Neural cell (in vitro differentiated cells): ENCODE measurements around the gene TPRG1L.

Experiments used
- EP300 ChIP-seq: fragments of 450-650 bp; conservative IDR thresholded peaks from 2 replicates; pipeline ENCODE4 v1.6.1; 2014; ENCODE audit warnings: antibody characterized with exemption, mild to moderate bottlenecking, moderate library complexity; ENCODE audit not compliant: poor library complexity, severe bottlenecking
- EZH2 ChIP-seq: fragments of 200-600, 300-800 bp; shearing (Covaris generic), sonication (generic); IDR thresholded peaks from 2 replicates; pipeline ENCODE4 v1.6.1; 2014; ENCODE audit warnings: antibody characterized with exemption, low read length, borderline replicate concordance, mild to moderate bottlenecking; ENCODE audit not compliant: insufficient read depth, poor library complexity, severe bottlenecking
- MXI1 ChIP-seq: fragments of 450-650 bp; conservative IDR thresholded peaks from 2 replicates; pipeline ENCODE4 v1.6.1; 2014; ENCODE audit warnings: antibody characterized with exemption, mild to moderate bottlenecking; ENCODE audit not compliant: poor library complexity, severe bottlenecking
- POLR2AphosphoS5 ChIP-seq: IDR thresholded peaks from 2 replicates; pipeline ENCODE4 v1.6.1; 2012
- RAD21 ChIP-seq: fragments of 450-650 bp; conservative IDR thresholded peaks from 2 replicates; pipeline ENCODE4 v1.6.1; 2014; ENCODE audit warnings: antibody characterized with exemption, mild to moderate bottlenecking, moderate library complexity
- REST ChIP-seq: IDR thresholded peaks from 2 replicates; pipeline ENCODE4 v1.6.1; 2012; ENCODE audit warnings: borderline replicate concordance
- SMC3 ChIP-seq: fragments of 450-650 bp; conservative IDR thresholded peaks from 2 replicates; pipeline ENCODE4 v1.6.1; 2014; ENCODE audit warnings: antibody characterized with exemption, mild to moderate bottlenecking, moderate library complexity; ENCODE audit not compliant: poor library complexity
- TAF1 ChIP-seq: IDR thresholded peaks from 2 replicates; pipeline ENCODE4 v1.6.1; 2012; ENCODE audit warnings: low read depth
- TF ChIP-seq, protein P1 (sequence below): fragments of 450-650 bp; IDR thresholded peaks from 2 replicates; pipeline ENCODE4 v1.5.1; 2014; ENCODE audit warnings: antibody characterized with exemption, mild to moderate bottlenecking, moderate library complexity; ENCODE audit not compliant: poor library complexity, severe bottlenecking

DNA sequence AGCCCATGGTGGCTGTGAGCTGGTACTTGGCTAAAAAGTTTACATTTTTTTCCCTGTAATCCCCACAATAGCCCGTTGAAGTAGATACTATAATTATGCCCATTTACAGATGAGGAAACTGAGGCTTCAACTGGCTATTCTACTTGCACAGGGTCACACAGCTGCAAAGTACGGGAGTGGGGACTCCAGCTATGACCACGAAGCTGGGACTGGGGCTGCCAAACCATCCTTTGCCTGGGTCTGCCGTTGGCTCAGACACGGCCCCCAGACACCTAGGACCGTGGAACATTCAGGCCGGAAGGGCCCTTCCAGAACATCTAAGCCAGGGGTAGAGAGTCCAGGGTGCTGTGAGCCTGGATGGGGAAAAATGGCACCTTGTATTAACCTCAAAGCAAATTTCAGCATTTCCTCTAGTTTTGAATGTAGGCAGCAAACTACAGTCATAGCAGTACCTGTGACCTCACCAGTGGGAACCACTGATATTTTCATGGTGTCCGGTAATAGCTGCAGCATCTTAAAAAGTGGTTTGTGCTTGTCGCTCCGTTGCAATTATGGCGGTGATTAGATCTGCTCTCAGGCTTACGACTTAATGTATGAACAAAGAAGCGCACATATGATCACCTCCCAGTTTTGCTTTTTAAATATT lies 31.8 kb downstream of the TPRG1L start:
- TF ChIP-seq, protein P1, sequence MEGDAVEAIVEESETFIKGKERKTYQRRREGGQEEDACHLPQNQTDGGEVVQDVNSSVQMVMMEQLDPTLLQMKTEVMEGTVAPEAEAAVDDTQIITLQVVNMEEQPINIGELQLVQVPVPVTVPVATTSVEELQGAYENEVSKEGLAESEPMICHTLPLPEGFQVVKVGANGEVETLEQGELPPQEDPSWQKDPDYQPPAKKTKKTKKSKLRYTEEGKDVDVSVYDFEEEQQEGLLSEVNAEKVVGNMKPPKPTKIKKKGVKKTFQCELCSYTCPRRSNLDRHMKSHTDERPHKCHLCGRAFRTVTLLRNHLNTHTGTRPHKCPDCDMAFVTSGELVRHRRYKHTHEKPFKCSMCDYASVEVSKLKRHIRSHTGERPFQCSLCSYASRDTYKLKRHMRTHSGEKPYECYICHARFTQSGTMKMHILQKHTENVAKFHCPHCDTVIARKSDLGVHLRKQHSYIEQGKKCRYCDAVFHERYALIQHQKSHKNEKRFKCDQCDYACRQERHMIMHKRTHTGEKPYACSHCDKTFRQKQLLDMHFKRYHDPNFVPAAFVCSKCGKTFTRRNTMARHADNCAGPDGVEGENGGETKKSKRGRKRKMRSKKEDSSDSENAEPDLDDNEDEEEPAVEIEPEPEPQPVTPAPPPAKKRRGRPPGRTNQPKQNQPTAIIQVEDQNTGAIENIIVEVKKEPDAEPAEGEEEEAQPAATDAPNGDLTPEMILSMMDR: no peak
- TF ChIP-seq TAF1 (no peak), RAD21 (no peak), POLR2AphosphoS5 (no peak), EP300 (no peak), MXI1 (no peak), EZH2 (no peak), REST (no peak), SMC3 (no peak)
